ENCODE results near the gene NTRK2.

Gene NTRK2

DNA sequence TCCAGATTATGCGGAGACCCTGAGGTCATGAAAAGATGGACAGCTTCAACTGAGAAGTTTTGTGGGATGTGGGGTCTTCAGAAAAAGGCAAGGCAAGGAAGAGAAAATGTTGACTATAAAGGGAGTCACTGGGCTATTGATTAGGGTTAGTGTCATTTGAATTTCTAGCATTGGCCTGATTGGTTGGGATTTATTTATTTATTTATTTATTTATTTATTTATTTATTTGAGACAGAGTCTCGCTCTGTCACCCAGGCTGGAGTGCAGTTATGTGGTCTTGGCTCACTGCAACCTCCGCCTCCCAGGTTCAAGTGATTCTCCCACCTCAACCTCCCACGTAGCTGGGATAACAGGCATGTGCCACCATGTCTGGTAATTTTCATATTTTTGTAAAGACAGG is 279.7 kb downstream of the NTRK2 start:
- no peaks in the 10 kb centered on the region for H4K20me1 ChIP-seq (ENCODE audit: insufficient read depth, low read length, poor library complexity, severe bottlenecking)
- no peaks in the 10 kb centered on the region for H3F3A ChIP-seq (ENCODE audit: low read depth)
- no peak overlapping the region for H2AFZ ChIP-seq (ENCODE audit: low read length)
- no peaks in the 10 kb centered on the region for H3K9me3 ChIP-seq (ENCODE audit: insufficient read depth, low read depth, low read length)
- no peaks in the 10 kb centered on the region for H3K79me2 ChIP-seq (ENCODE audit: insufficient read depth, low read length)
- no peaks in the 10 kb centered on the region for H3K27me3 ChIP-seq (ENCODE audit: insufficient read depth, low read length, poor library complexity, severe bottlenecking)
- no peak overlapping the region for H3K4me3 ChIP-seq (ENCODE audit: low read length, poor library complexity, severe bottlenecking)
- no peaks in the 10 kb centered on the region for H3K9me2 ChIP-seq (replicated peaks; ENCODE audit: low read depth, low read length)
- H3K4me1 ChIP-seq (ENCODE audit: insufficient read depth, low read length, poor library complexity, severe bottlenecking) = no peaks in the 10 kb centered on the region
- no peak overlapping the region for H3K9ac ChIP-seq (ENCODE audit: low read depth, low read length, poor library complexity, severe bottlenecking)
- no peak overlapping the region for H3K4me2 ChIP-seq (ENCODE audit: low read depth, low read length, poor library complexity, severe bottlenecking)
- TF ChIP-seq, protein P1, sequence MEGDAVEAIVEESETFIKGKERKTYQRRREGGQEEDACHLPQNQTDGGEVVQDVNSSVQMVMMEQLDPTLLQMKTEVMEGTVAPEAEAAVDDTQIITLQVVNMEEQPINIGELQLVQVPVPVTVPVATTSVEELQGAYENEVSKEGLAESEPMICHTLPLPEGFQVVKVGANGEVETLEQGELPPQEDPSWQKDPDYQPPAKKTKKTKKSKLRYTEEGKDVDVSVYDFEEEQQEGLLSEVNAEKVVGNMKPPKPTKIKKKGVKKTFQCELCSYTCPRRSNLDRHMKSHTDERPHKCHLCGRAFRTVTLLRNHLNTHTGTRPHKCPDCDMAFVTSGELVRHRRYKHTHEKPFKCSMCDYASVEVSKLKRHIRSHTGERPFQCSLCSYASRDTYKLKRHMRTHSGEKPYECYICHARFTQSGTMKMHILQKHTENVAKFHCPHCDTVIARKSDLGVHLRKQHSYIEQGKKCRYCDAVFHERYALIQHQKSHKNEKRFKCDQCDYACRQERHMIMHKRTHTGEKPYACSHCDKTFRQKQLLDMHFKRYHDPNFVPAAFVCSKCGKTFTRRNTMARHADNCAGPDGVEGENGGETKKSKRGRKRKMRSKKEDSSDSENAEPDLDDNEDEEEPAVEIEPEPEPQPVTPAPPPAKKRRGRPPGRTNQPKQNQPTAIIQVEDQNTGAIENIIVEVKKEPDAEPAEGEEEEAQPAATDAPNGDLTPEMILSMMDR (conservative IDR thresholded peaks at IDR 0.05; ENCODE audit: low read length) = no peak
- no peak for TF ChIP-seq EZH2phosphoT487 (IDR thresholded peaks at IDR 0.05; ENCODE audit: borderline replicate concordance)
- no peaks in the 10 kb centered on the region for H3K36me3 ChIP-seq (ENCODE audit: insufficient read depth, low read length)

DNA sequence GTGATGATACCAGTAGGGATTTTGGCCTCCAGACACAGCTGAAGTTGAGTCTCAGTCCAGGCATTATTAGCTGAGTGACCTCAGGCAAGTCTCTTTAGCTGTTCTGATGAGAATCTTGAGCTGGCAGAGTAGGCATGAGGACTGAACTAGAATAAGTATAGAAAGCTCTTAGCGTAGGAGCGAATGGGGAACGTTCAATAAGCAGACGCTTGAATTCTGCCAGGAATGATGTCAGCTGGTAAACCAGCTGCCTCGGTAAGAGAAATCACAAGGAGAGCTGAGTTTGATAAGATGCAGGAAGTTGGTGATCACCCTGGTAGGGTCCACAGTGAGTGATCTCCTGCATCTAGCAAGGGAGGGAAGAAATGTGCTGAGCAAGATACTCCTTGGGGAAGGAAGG is 280.4 kb downstream of the NTRK2 start:
- Histone ChIP-seq H3K36me3 (ENCODE audit: insufficient read depth, low read length) (no peaks in the 10 kb centered on the region), H3K9ac (ENCODE audit: low read depth, low read length, poor library complexity, severe bottlenecking) (no peak overlapping the region), H4K20me1 (ENCODE audit: insufficient read depth, low read length, poor library complexity, severe bottlenecking) (no peaks in the 10 kb centered on the region), H3K4me2 (ENCODE audit: low read depth, low read length, poor library complexity, severe bottlenecking) (no peak overlapping the region), H3K79me2 (ENCODE audit: insufficient read depth, low read length) (no peaks in the 10 kb centered on the region), H3K9me3 (ENCODE audit: insufficient read depth, low read depth, low read length) (no peaks in the 10 kb centered on the region), H3K4me3 (ENCODE audit: low read length, poor library complexity, severe bottlenecking) (no peak overlapping the region), H2AFZ (ENCODE audit: low read length) (no peak overlapping the region), H3F3A (ENCODE audit: low read depth) (no peaks in the 10 kb centered on the region), H3K9me2 (replicated peaks; ENCODE audit: low read depth, low read length) (no peaks in the 10 kb centered on the region), H3K27me3 (ENCODE audit: insufficient read depth, low read length, poor library complexity, severe bottlenecking) (no peaks in the 10 kb centered on the region), H3K4me1 (ENCODE audit: insufficient read depth, low read length, poor library complexity, severe bottlenecking) (no peaks in the 10 kb centered on the region)
- TF ChIP-seq, protein P1 (conservative IDR thresholded peaks at IDR 0.05; ENCODE audit: low read length) = no peak
- TF ChIP-seq EZH2phosphoT487 (IDR thresholded peaks at IDR 0.05; ENCODE audit: borderline replicate concordance) = no peak

DNA sequence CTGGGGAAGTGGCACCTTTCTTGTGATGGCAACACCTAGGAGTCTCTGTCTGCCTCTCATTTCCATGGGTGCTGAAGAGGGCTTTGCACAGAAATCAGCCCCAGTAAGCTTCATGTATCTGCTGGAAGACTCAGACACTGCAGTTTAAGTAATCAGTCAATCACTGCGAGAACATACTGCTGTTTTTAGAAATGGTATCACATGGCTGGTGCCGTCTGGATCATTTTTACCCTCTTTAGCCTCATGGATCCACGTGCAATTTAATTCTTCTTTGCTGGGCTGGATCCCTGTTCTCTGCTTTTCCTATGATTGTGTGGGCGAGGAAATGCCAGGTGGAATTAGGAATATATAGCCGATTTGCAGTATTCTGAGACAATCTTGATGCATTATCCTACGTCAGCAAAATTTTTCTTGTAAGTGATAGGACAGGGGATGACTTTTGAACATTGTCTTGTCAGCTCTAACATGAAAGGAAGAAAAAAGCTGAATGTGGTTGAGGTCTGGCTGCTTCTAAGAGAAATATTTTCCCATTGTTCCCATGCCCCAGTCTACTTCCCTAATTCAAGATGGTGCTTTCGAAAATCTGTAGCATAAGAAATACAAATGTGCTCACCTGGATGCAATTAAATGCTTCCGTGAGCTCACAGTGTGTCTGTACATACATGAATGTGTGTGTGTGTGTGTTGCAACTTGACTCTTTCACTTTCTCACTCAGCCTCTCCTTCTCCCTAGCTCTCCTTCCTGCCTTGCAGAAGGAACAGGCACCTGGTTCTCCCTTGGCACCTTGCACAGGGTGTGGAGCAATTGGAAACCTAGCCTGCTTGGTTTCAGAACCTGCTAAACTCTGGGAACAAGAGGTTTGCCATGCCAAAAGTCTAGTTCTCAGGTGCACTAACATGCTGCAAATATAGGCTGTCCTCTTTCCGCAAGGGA is 281.6 kb downstream of the NTRK2 start:
- no peak overlapping the region for H3K9ac ChIP-seq (ENCODE audit: low read depth, low read length, poor library complexity, severe bottlenecking)

More for the DNA sequence above, 281.6 kb downstream of the NTRK2 start:
- TF ChIP-seq, protein P1 (conservative IDR thresholded peaks at IDR 0.05; ENCODE audit: low read length) = no peak
- TF ChIP-seq EZH2phosphoT487 (IDR thresholded peaks at IDR 0.05; ENCODE audit: borderline replicate concordance) = no peak
- H3K4me3 ChIP-seq (ENCODE audit: low read length, poor library complexity, severe bottlenecking) = no peak overlapping the region
- H2AFZ ChIP-seq (ENCODE audit: low read length) = no peak overlapping the region
- no peaks in the 10 kb centered on the region for H3K27me3 ChIP-seq (ENCODE audit: insufficient read depth, low read length, poor library complexity, severe bottlenecking)
- H3K9me3 ChIP-seq (ENCODE audit: insufficient read depth, low read depth, low read length) = no peaks in the 10 kb centered on the region
- no peaks in the 10 kb centered on the region for H3F3A ChIP-seq (ENCODE audit: low read depth)
- H3K36me3 ChIP-seq (ENCODE audit: insufficient read depth, low read length) = no peaks in the 10 kb centered on the region
- no peak overlapping the region for H3K4me2 ChIP-seq (ENCODE audit: low read depth, low read length, poor library complexity, severe bottlenecking)
- H3K4me1 ChIP-seq (ENCODE audit: insufficient read depth, low read length, poor library complexity, severe bottlenecking) = no peaks in the 10 kb centered on the region
- no peaks in the 10 kb centered on the region for H3K79me2 ChIP-seq (ENCODE audit: insufficient read depth, low read length)
- no peaks in the 10 kb centered on the region for H3K9me2 ChIP-seq (replicated peaks; ENCODE audit: low read depth, low read length)
- H4K20me1 ChIP-seq (ENCODE audit: insufficient read depth, low read length, poor library complexity, severe bottlenecking) = no peaks in the 10 kb centered on the region

Measured in Loucy (cell line).